BE2C (cell line): ENCODE measurements around the gene PHC2.
A peak's percentile ranks its signal among the peaks of the same experiment; 100 is the strongest.

Experiments used
- DNase-seq: peaks from one replicate; pipeline ENCODE4 v3.0.0-alpha.2; 2020
- H3K27me3 ChIP-seq: fragments of 250-450 bp; sonication (Bioruptor Pico); 2 replicates; pipeline ENCODE4 v1.5.1; 2020; ENCODE audit warnings: mild to moderate bottlenecking
- H3K36me3 ChIP-seq: fragments of 250-450 bp; sonication (Bioruptor Pico); 2 replicates; pipeline ENCODE4 v1.5.1; 2020; ENCODE audit warnings: mild to moderate bottlenecking
- H3K4me1 ChIP-seq: fragments of 250-450 bp; sonication (Bioruptor Pico); 2 replicates; pipeline ENCODE4 v1.5.1; 2020
- H3K4me3 ChIP-seq: 2 replicates; pipeline ENCODE4 v1.5.1; 2011; ENCODE audit warnings: low read depth, low read length
- H3K9me3 ChIP-seq: fragments of 250-450 bp; sonication (Bioruptor Pico); 2 replicates; pipeline ENCODE4 v1.5.1; 2020
- CTCF ChIP-seq: IDR thresholded peaks from 2 replicates; pipeline ENCODE4 v1.5.1; 2012; ENCODE audit warnings: mild to moderate bottlenecking, low read depth, low read length

PHC2 gene

GRCh38 chr1:33424205-33424604 is 6.7 kb downstream of the PHC2 start:
- H3K4me1 ChIP-seq, result no peaks in the 10 kb centered on the region
- no peaks in the 10 kb centered on the region for H3K36me3 ChIP-seq
- no peak overlapping the region for H3K4me3 ChIP-seq
- H3K27me3 ChIP-seq, result no peaks in the 10 kb centered on the region
- no peak for TF ChIP-seq CTCF
- no peak for DNase-seq
- no peaks in the 10 kb centered on the region for H3K9me3 ChIP-seq

- no peak for DNase-seq
Observed at GRCh38 chr1:33420870-33421775, 9.8 kb downstream of the PHC2 start.

GRCh38 chr1:33418811-33419210 is 12.1 kb downstream of the PHC2 start:
- no peaks in the 10 kb centered on the region for H3K9me3 ChIP-seq
- H3K4me1 ChIP-seq, result no peaks in the 10 kb centered on the region
- H3K36me3 ChIP-seq, result no peaks in the 10 kb centered on the region
- no peak overlapping the region for H3K4me3 ChIP-seq
- no peak for TF ChIP-seq CTCF
- DNase-seq, result no peak
- H3K27me3 ChIP-seq, result no peaks in the 10 kb centered on the region

More at GRCh38 chr1:33420870-33421775, 9.8 kb downstream of the PHC2 start:
- Histone ChIP-seq H3K27me3 (no peaks in the 10 kb centered on the region), H3K4me1 (no peaks in the 10 kb centered on the region), H3K4me3 (no peak overlapping the region), H3K9me3 (no peaks in the 10 kb centered on the region), H3K36me3 (no peaks in the 10 kb centered on the region)
- TF ChIP-seq CTCF, result no peak

GRCh38 chr1:33414879-33415278 is 16.0 kb downstream of the PHC2 start:
- Histone ChIP-seq H3K9me3 (no peaks in the 10 kb centered on the region), H3K27me3 (no peaks in the 10 kb centered on the region), H3K4me3 (no peak overlapping the region), H3K36me3 (no peaks in the 10 kb centered on the region), H3K4me1 (no peaks in the 10 kb centered on the region)
- no peak for DNase-seq
- no peak for TF ChIP-seq CTCF

- DNase-seq, result peak; percentile 28
- no peak for TF ChIP-seq CTCF
Observed at GRCh38 chr1:33410091-33410701, 20.7 kb downstream of the PHC2 start.

GRCh38 chr1:33408093-33408436 is 22.8 kb downstream of the PHC2 start:
- TF ChIP-seq CTCF, result no peak
- no peaks in the 10 kb centered on the region for H3K9me3 ChIP-seq
- DNase-seq, result no peak

More at GRCh38 chr1:33410091-33410701, 20.7 kb downstream of the PHC2 start:
- no peaks in the 10 kb centered on the region for H3K36me3 ChIP-seq
- no peaks in the 10 kb centered on the region for H3K4me1 ChIP-seq
- H3K9me3 ChIP-seq, result no peaks in the 10 kb centered on the region
- H3K27me3 ChIP-seq, result no peaks in the 10 kb centered on the region
- no peak overlapping the region; the same call in 1 of the 2 replicates for H3K4me3 ChIP-seq

More at GRCh38 chr1:33408093-33408436, 22.8 kb downstream of the PHC2 start:
- Histone ChIP-seq H3K36me3 (no peaks in the 10 kb centered on the region), H3K4me3 (no peak overlapping the region), H3K4me1 (no peaks in the 10 kb centered on the region), H3K27me3 (no peaks in the 10 kb centered on the region)
